ENCODE data around the gene SF3B5.
"Not testable (repeated sequence)": the region's sequence is repeated elsewhere in the genome, so short reads cannot be mapped to it uniquely, and the experiment has no call there.

The SF3B5 gene

DNA sequence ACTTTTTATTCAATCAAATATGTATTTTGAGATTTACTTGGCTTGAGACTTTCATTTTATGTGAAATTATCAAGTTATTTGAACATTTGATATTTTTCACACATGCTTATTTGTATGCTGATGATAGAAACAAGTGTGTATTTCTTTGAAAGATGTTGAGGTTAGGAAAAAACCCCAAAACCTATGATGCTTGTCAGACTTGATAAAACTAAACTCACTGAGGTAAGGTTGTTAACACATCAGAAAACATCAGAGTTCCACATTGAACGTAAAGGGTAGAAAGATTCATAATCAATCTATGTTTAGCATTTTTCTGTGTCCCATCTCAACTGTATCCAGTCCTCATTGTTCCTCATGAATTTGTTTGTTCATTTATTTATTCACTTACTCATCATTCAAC, 12.2 kb downstream of the SF3B5 start:
- Histone ChIP-seq H3K27me3 (ENCODE audit: control insufficient read depth in 1 of 2, insufficient read depth in 2 of 2, low read length in 2 of 2) (no peaks in the 10 kb centered on the region), H3K9ac (ENCODE audit: low read length in 2 of 2) (no peak overlapping the region), H3K9me3 (ENCODE audit: control insufficient read depth in 2 of 2, low read length in 2 of 2) (no peaks in the 10 kb centered on the region), H3K36me3 (ENCODE audit: control insufficient read depth in 2 of 2, insufficient read depth in 2 of 2, low read length in 2 of 2) (peaks cover 0 to 2% of the 10 kb centered on the region in 2 donors), H3K4me1 (ENCODE audit: control insufficient read depth, insufficient read depth, low read length) (no peaks in the 10 kb centered on the region), H3K27ac (ENCODE audit: low read length) (no peak overlapping the region), H3K4me3 (ENCODE audit: low read length in 2 of 2) (no peak overlapping the region)

DNA sequence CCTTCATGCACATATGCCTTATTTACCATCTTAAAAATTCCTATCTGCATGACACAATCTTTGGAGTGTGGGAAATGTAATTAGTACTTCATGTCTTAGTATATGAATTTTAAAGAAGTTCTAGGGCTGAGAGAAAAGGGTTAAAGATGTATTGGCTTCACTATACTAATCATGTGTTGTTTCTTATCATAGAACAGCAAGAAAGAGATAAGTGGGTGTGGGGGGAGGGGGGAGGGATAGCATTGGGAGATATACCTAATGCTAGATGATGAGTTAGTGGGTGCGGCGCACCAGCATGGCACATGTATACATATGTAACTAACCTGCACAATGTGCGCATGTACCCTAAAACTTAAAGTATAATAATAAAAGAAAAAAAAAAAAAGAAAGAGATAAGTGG, 13.0 kb downstream of the SF3B5 start:
- not testable (repeated sequence) for H3K9ac ChIP-seq (ENCODE audit: low read length in 2 of 2); H3K27me3 ChIP-seq (ENCODE audit: control insufficient read depth in 1 of 2, insufficient read depth in 2 of 2, low read length in 2 of 2); H3K27ac ChIP-seq (ENCODE audit: low read length); H3K9me3 ChIP-seq (ENCODE audit: control insufficient read depth in 2 of 2, low read length in 2 of 2); H3K4me3 ChIP-seq (ENCODE audit: low read length in 2 of 2); H3K4me1 ChIP-seq (ENCODE audit: control insufficient read depth, insufficient read depth, low read length); H3K36me3 ChIP-seq (ENCODE audit: control insufficient read depth in 2 of 2, insufficient read depth in 2 of 2, low read length in 2 of 2)

DNA sequence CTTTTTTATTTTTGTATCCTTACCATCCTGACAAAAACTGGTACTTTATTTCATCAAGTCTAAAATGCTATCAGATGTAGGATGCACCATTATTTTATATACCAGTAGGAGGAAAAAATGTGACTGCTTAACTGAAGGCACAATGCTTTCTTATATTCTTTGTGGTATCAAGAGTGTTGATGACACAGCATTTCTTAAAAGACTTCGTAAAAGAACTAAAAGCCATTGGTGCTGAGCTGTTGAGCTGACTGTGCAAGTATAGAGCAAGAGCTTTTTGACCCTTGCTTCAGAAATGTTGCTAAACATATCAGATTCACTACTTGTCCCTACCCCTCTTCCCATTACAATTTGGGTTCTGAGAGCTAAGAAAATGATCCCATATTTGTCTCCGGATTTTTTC, 17.5 kb downstream of the SF3B5 start:
- Histone ChIP-seq H3K9me3 (ENCODE audit: control insufficient read depth in 2 of 2, low read length in 2 of 2) (no peaks in the 10 kb centered on the region), H3K4me3 (ENCODE audit: low read length in 2 of 2) (no peak overlapping the region), H3K9ac (ENCODE audit: low read length in 2 of 2) (no peak overlapping the region), H3K4me1 (ENCODE audit: control insufficient read depth, insufficient read depth, low read length) (no peaks in the 10 kb centered on the region), H3K36me3 (ENCODE audit: control insufficient read depth in 2 of 2, insufficient read depth in 2 of 2, low read length in 2 of 2) (no peaks in the 10 kb centered on the region), H3K27ac (ENCODE audit: low read length) (no peak overlapping the region), H3K27me3 (ENCODE audit: control insufficient read depth in 1 of 2, insufficient read depth in 2 of 2, low read length in 2 of 2) (no peaks in the 10 kb centered on the region)

DNA sequence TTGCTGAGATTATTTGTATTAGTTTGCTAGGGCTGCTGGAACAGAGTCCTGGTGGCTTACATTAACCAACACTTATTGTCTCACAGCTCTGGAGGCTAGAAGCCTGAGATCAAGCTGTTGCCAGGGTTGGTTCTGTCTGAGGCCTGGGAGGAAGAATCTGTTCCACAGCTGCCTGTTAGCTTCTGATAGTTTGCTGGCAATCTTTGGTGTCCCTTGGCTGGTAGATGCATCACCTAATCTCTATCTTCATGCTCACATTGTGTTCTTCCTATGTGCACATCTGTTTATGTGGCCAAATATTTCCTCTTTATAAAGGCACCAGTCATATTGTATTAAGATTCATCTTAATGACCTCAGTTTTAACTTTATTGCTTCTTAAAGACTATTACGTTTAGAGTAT, 19.5 kb downstream of the SF3B5 start:
- no peaks in the 10 kb centered on the region for H3K36me3 ChIP-seq (ENCODE audit: control insufficient read depth in 2 of 2, insufficient read depth in 2 of 2, low read length in 2 of 2)
- no peak overlapping the region for H3K27ac ChIP-seq (ENCODE audit: low read length)
- H3K4me1 ChIP-seq (ENCODE audit: control insufficient read depth, insufficient read depth, low read length): no peaks in the 10 kb centered on the region
- H3K9me3 ChIP-seq (ENCODE audit: control insufficient read depth in 2 of 2, low read length in 2 of 2): no peaks in the 10 kb centered on the region
- H3K4me3 ChIP-seq (ENCODE audit: low read length in 2 of 2): no peak overlapping the region
- no peaks in the 10 kb centered on the region for H3K27me3 ChIP-seq (ENCODE audit: control insufficient read depth in 1 of 2, insufficient read depth in 2 of 2, low read length in 2 of 2)
- H3K9ac ChIP-seq (ENCODE audit: low read length in 2 of 2): no peak overlapping the region

DNA sequence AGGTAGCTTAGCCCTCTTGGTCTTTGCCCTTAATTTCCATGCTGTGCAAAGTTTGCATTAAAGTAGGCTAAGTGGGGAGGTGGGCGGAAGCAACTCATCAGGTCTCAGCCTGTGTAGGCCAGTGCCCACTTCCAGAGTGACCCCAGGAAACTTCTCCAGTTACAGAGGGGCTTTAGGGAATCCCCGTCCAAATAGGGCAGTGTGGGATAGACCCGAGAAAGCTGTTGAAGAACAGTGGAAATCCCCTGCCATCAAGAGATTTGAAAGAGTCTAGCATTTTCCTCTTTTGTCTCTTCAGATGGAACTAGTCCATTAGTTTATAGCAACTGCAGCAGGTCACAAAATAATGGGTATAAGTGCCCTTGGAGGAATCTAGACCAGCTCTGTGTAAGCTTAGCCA, 20.2 kb downstream of the SF3B5 start:
- Histone ChIP-seq H3K27me3 (ENCODE audit: control insufficient read depth in 1 of 2, insufficient read depth in 2 of 2, low read length in 2 of 2) (no peaks in the 10 kb centered on the region), H3K9ac (ENCODE audit: low read length in 2 of 2) (no peak overlapping the region), H3K27ac (ENCODE audit: low read length) (no peak overlapping the region), H3K4me1 (ENCODE audit: control insufficient read depth, insufficient read depth, low read length) (no peaks in the 10 kb centered on the region), H3K4me3 (ENCODE audit: low read length in 2 of 2) (no peak overlapping the region), H3K36me3 (ENCODE audit: control insufficient read depth in 2 of 2, insufficient read depth in 2 of 2, low read length in 2 of 2) (no peaks in the 10 kb centered on the region), H3K9me3 (ENCODE audit: control insufficient read depth in 2 of 2, low read length in 2 of 2) (no peaks in the 10 kb centered on the region)

DNA sequence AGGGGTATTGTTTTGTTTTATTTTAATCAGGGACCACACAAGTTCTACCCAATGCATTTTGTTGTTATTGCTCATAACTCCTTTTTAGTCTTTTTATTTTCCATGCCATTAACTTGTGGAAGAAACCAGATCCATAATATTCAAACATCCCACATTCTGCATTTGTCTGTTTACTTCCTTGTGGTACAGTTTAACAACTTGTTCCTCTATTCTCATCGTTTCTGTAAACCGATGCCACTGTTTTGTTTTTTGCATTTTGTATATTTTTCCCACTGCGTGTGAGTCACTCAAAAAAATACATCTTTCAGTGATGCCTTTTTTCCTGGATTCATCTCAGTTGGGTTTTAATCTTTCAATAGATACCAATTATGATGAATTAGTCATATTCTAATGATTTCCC, 22.3 kb downstream of the SF3B5 start:
- Histone ChIP-seq H3K27me3 (ENCODE audit: control insufficient read depth in 1 of 2, insufficient read depth in 2 of 2, low read length in 2 of 2) (peaks cover 0 to 3% of the 10 kb centered on the region in 2 donors), H3K9ac (ENCODE audit: low read length in 2 of 2) (no peak overlapping the region), H3K36me3 (ENCODE audit: control insufficient read depth in 2 of 2, insufficient read depth in 2 of 2, low read length in 2 of 2) (no peaks in the 10 kb centered on the region), H3K4me3 (ENCODE audit: low read length in 2 of 2) (no peak overlapping the region), H3K9me3 (ENCODE audit: control insufficient read depth in 2 of 2, low read length in 2 of 2) (no peaks in the 10 kb centered on the region), H3K4me1 (ENCODE audit: control insufficient read depth, insufficient read depth, low read length) (no peaks in the 10 kb centered on the region), H3K27ac (ENCODE audit: low read length) (no peak overlapping the region)

DNA sequence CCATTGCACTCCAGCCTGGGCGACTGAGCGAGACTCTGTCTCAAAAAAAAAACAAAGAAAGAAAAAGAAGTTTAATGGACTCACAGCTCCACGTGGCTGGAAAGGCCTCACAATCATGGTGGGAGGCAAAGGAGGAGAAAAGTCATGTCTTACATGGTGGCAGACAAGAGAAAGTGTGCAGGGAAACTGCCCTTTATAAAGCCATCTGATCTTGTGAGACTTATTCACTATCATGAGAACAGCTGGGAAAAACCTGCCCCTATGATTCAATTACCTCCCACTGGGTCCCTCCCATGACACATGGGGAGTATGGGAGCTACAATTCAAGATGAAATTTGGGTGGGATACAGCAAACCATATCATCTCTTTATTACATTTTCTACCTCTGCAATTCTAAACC, 25.9 kb downstream of the SF3B5 start:
- H3K9ac ChIP-seq (ENCODE audit: low read length in 2 of 2): no peak overlapping the region
- peaks cover 2% of the 10 kb centered on the region for H3K4me1 ChIP-seq (ENCODE audit: control insufficient read depth, insufficient read depth, low read length)
- H3K4me3 ChIP-seq (ENCODE audit: low read length in 2 of 2): no peak overlapping the region
- no peaks in the 10 kb centered on the region for H3K36me3 ChIP-seq (ENCODE audit: control insufficient read depth in 2 of 2, insufficient read depth in 2 of 2, low read length in 2 of 2)
- no peak overlapping the region for H3K27ac ChIP-seq (ENCODE audit: low read length)
- no peaks in the 10 kb centered on the region for H3K9me3 ChIP-seq (ENCODE audit: control insufficient read depth in 2 of 2, low read length in 2 of 2)
- peaks cover 16 to 23% of the 10 kb centered on the region in 2 donors for H3K27me3 ChIP-seq (ENCODE audit: control insufficient read depth in 1 of 2, insufficient read depth in 2 of 2, low read length in 2 of 2)

DNA sequence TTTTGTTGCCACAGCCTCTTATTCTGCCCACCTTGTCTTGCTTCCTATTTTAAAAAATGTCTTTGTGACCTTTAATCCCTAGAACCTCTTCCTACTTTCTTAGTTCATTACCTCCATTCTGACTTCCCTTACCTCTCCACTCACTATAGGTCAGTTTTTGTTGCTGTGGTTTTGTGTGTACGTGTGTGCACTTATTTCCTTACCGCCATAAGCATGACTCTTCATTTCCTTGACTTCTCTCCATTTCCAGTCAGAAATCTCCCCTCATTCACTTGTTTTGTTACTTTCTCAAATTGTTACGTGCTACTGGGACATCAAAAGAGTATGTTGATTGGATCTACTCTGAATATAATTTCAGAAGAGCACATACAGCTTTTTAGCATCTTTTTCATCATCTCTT, 26.6 kb downstream of the SF3B5 start:
- no peak overlapping the region for H3K4me3 ChIP-seq (ENCODE audit: low read length in 2 of 2)
- H3K9ac ChIP-seq (ENCODE audit: low read length in 2 of 2): no peak overlapping the region
- H3K36me3 ChIP-seq (ENCODE audit: control insufficient read depth in 2 of 2, insufficient read depth in 2 of 2, low read length in 2 of 2): no peaks in the 10 kb centered on the region
- H3K4me1 ChIP-seq (ENCODE audit: control insufficient read depth, insufficient read depth, low read length): peaks cover 8% of the 10 kb centered on the region
- H3K9me3 ChIP-seq (ENCODE audit: control insufficient read depth in 2 of 2, low read length in 2 of 2): no peaks in the 10 kb centered on the region
- no peak overlapping the region for H3K27ac ChIP-seq (ENCODE audit: low read length)
- H3K27me3 ChIP-seq (ENCODE audit: control insufficient read depth in 1 of 2, insufficient read depth in 2 of 2, low read length in 2 of 2): peaks cover 16 to 30% of the 10 kb centered on the region in 2 donors

DNA sequence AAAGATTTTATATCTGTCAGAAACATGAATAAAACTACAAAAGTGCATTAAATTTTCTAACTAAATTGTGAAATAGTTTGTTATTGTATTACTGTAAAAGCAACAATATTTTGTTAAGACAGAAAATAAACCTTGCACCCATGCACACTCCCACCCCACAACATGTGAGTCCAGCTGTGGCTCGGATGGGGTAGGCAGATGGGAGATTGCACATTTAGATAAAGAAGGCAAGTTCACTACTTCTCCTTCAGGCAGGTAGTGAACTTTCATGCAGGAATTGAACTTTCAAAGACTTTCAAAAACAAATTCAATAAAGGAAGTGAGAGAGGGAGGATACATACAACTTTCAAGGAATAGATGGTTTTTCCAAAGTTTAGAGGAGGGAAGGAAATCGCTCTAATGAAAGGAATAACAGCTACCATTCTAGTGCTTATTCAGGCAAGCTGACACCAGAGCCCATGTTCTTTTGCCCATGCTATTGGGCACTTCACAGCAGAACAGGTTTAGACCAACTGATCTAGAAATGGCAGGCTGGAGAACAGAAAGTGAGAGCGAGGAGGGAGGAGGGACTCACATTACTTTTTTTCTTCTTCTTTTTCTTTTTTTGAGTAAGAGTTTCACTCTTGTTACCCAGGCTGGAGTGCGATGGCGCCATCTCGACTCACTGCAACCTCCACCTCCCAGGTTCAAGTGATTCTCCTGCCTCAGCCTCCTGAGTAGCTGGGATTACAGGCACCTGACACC, 28.5 kb downstream of the SF3B5 start:
- no peak overlapping the region for H3K9ac ChIP-seq (ENCODE audit: low read length in 2 of 2)
- peaks cover 22 to 40% of the 10 kb centered on the region in 2 donors for H3K27me3 ChIP-seq (ENCODE audit: control insufficient read depth in 1 of 2, insufficient read depth in 2 of 2, low read length in 2 of 2)
- no peak overlapping the region for H3K4me3 ChIP-seq (ENCODE audit: low read length in 2 of 2)
- H3K36me3 ChIP-seq (ENCODE audit: control insufficient read depth in 2 of 2, insufficient read depth in 2 of 2, low read length in 2 of 2): no peaks in the 10 kb centered on the region
- H3K4me1 ChIP-seq (ENCODE audit: control insufficient read depth, insufficient read depth, low read length): peaks cover 12% of the 10 kb centered on the region
- no peak overlapping the region for H3K27ac ChIP-seq (ENCODE audit: low read length)
- H3K9me3 ChIP-seq (ENCODE audit: control insufficient read depth in 2 of 2, low read length in 2 of 2): no peaks in the 10 kb centered on the region

DNA sequence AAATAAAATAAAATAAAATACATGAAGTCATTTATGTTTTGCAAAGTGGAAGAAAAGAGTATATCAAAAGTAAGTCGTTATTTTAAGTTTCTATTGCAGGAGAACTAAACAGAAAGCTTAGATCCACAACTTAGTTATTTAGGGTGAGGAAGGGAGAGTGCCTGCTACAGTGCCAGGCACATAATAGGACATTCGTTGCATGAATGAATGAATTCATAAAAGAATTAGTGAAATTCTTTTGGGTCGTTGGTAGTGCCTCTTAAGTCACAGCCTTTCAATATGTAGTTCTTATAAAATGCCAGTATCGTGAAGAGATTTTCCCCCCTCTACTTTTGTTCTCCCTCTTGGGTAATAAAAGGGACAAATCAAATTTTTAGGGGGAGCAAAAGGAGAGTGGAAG, 29.1 kb downstream of the SF3B5 start:
- Histone ChIP-seq H3K9ac (ENCODE audit: low read length in 2 of 2) (no peak overlapping the region), H3K27ac (ENCODE audit: low read length) (no peak overlapping the region), H3K4me3 (ENCODE audit: low read length in 2 of 2) (no peak overlapping the region), H3K9me3 (ENCODE audit: control insufficient read depth in 2 of 2, low read length in 2 of 2) (no peaks in the 10 kb centered on the region), H3K36me3 (ENCODE audit: control insufficient read depth in 2 of 2, insufficient read depth in 2 of 2, low read length in 2 of 2) (no peaks in the 10 kb centered on the region), H3K27me3 (ENCODE audit: control insufficient read depth in 1 of 2, insufficient read depth in 2 of 2, low read length in 2 of 2) (peaks cover 22 to 40% of the 10 kb centered on the region in 2 donors), H3K4me1 (ENCODE audit: control insufficient read depth, insufficient read depth, low read length) (peaks cover 12% of the 10 kb centered on the region)

DNA sequence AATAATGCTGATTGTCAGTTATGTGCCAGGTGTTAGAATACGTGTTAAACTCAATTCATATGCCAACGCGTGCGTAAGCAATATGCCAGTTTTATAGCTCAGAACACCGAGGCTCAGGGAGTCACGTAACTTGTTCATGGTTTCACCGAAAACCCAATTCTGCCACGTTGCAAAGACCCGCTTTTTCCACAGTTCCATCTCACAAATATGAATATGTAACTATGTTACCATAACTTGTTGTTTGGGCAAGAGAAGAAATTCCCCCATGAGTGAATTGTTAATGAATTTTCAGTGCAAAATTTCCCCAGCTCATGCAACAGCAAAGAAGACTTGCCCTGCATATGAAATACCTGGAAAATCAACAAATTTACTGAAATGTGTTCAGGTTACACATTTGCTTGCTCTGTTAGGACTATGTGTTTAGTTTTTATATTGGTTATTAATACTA, 30.1 kb downstream of the SF3B5 start:
- Histone ChIP-seq H3K9ac (ENCODE audit: low read length in 2 of 2) (no peak overlapping the region), H3K36me3 (ENCODE audit: control insufficient read depth in 2 of 2, insufficient read depth in 2 of 2, low read length in 2 of 2) (no peaks in the 10 kb centered on the region), H3K27ac (ENCODE audit: low read length) (no peak overlapping the region), H3K9me3 (ENCODE audit: control insufficient read depth in 2 of 2, low read length in 2 of 2) (no peaks in the 10 kb centered on the region), H3K4me1 (ENCODE audit: control insufficient read depth, insufficient read depth, low read length) (peaks cover 12% of the 10 kb centered on the region), H3K4me3 (ENCODE audit: low read length in 2 of 2) (peak overlapping the region; percentile 70 to 76), H3K27me3 (ENCODE audit: control insufficient read depth in 1 of 2, insufficient read depth in 2 of 2, low read length in 2 of 2) (peaks cover 22 to 40% of the 10 kb centered on the region in 2 donors)
